HEK293 (cell line): Measurements from ENCODE around the gene GALNTL6.

ENCODE experiments used
- CTCF ChIP-seq: fragments of 450-650 bp; formaldehyde crosslinking; IDR thresholded peaks from 2 replicates; pipeline ENCODE4 v1.5.1; 2016; ENCODE audit warnings: missing biosample characterization, missing genetic modification characterization
- PBX3 ChIP-seq: sonication (generic); formaldehyde crosslinking; IDR thresholded peaks from 2 replicates; pipeline ENCODE4 v1.8.1; 2022; ENCODE audit warnings: mild to moderate bottlenecking, moderate library complexity, missing genetic modification reagents
- SCRT1 ChIP-seq: fragments of 450-650 bp; formaldehyde crosslinking; IDR thresholded peaks from 2 replicates; pipeline ENCODE4 v1.5.1; 2016; ENCODE audit warnings: missing biosample characterization, missing genetic modification characterization, borderline replicate concordance
- TCF7L2 ChIP-seq: IDR thresholded peaks from 2 replicates; pipeline ENCODE4 v1.6.1; 2011; ENCODE audit warnings: low read depth, mild to moderate bottlenecking, inconsistent platforms, low read length, moderate library complexity, borderline replicate concordance
- YY1 ChIP-seq: fragments of 450-650 bp; formaldehyde crosslinking; IDR thresholded peaks from 2 replicates; pipeline ENCODE4 v1.5.1; 2018; ENCODE audit warnings: missing biosample characterization, missing genetic modification characterization
- YY2 ChIP-seq: fragments of 450-650 bp; formaldehyde crosslinking; IDR thresholded peaks from 2 replicates; pipeline ENCODE4 v1.5.1; 2016; ENCODE audit warnings: missing biosample characterization, missing genetic modification characterization
- ZNF174 ChIP-seq: fragments of 450-650 bp; formaldehyde crosslinking; IDR thresholded peaks from 2 replicates; pipeline ENCODE4 v1.5.0; 2017; ENCODE audit warnings: missing biosample characterization, mild to moderate bottlenecking, missing genetic modification characterization
- ZNF501 ChIP-seq: fragments of 450-650 bp; formaldehyde crosslinking; IDR thresholded peaks from 2 replicates; pipeline ENCODE4 v1.5.1; 2016; ENCODE audit warnings: missing biosample characterization, missing genetic modification characterization
- ZNF670 ChIP-seq: fragments of 450-650 bp; formaldehyde crosslinking; IDR thresholded peaks from 2 replicates; pipeline ENCODE4 v1.5.1; 2016; ENCODE audit warnings: missing biosample characterization, missing genetic modification characterization, low read depth
- ZSCAN5A ChIP-seq: fragments of 450-650 bp; formaldehyde crosslinking; IDR thresholded peaks from 2 replicates; pipeline ENCODE4 v1.5.1; 2016; ENCODE audit warnings: missing biosample characterization, missing genetic modification characterization

- TF ChIP-seq TCF7L2: no peak
- TF ChIP-seq ZSCAN5A: no peak
- no peak for TF ChIP-seq CTCF (tag by site-specific recombination)
- no peak for TF ChIP-seq YY2 (tag by site-specific recombination)
- TF ChIP-seq PBX3 (CRISPR knock-in tag): no peak
- no peak for TF ChIP-seq ZNF174 (tag by site-specific recombination)
- no peak for TF ChIP-seq SCRT1 (tag by site-specific recombination)
- TF ChIP-seq YY1: no peak
- TF ChIP-seq ZNF670 (tag by site-specific recombination): no peak
- no peak for TF ChIP-seq ZNF501 (tag by site-specific recombination)
Measured at GRCh38 chr4:172947594-172947993, 1134.4 kb downstream of the GALNTL6 start.
